Upper lobe of left lung (tissue), 6 donors: Measurements from ENCODE around the gene CTLA4. TPM values are rescaled to one million over a fixed set of nuclear protein-coding genes. Genes with fewer than 3 reads are reported as not detected.

Experiments
- ATAC-seq, 2 donors: fragments of 200-7000 bp; cut with Tn5 transposase; one replicate each; pipeline ENCODE4 v1.9.1; 2022; ENCODE audit warnings: mild to moderate bottlenecking in 2 of 2, moderate library complexity in 2 of 2; ENCODE audit not compliant: low FRiP score in 2 of 2
- DNase-seq, 2 donors: peaks; one replicate each; pipeline ENCODE4 v3.0.0-alpha.2; 2019 to 2020
- H3K27ac ChIP-seq, 4 donors: fragments of 200-600 bp; sonication (generic); one replicate each; pipeline ENCODE4 v1.5.1; 2016 to 2019
- H3K27me3 ChIP-seq, 4 donors: fragments of 200-600 bp; sonication (generic); one replicate each; pipeline ENCODE4 v1.5.1; 2017 to 2019
- H3K36me3 ChIP-seq, 4 donors: fragments of 200-600 bp; sonication (generic); one replicate each; pipeline ENCODE4 v1.5.1; 2016 to 2019
- H3K4me1 ChIP-seq, 4 donors: fragments of 200-600 bp; sonication (generic); one replicate each; pipeline ENCODE4 v1.5.1; 2018 to 2019
- H3K4me3 ChIP-seq, 4 donors: fragments of 200-600 bp; sonication (generic); one replicate each; pipeline ENCODE4 v1.5.1; 2017 to 2019; ENCODE audit warnings: mild to moderate bottlenecking in 2 of 4, moderate library complexity in 1 of 4
- H3K9me3 ChIP-seq, 4 donors: fragments of 200-600 bp; sonication (generic); one replicate each; pipeline ENCODE4 v1.5.1; 2018 to 2019
- CTCF ChIP-seq, 6 experiments: fragments of 450-650 bp in 4 of 6; fragments of 200-600 bp in 2 of 6; sonication (generic) in 2 of 6; IDR thresholded peaks; one replicate each; pipeline ENCODE4 v1.5.1; 2016 to 2019; ENCODE audit warnings: antibody characterized with exemption in 6 of 6
- EP300 ChIP-seq, 4 donors: sonication (generic); formaldehyde crosslinking; IDR thresholded peaks; one replicate each; pipeline ENCODE4 v1.5.1; 2017; ENCODE audit warnings: antibody characterized with exemption in 4 of 4, control low read depth in 2 of 4
- POLR2A ChIP-seq, 4 donors: fragments of 450-650 bp; IDR thresholded peaks; one replicate each; pipeline ENCODE4 v1.5.1; 2016 to 2017; ENCODE audit warnings: antibody characterized with exemption in 4 of 4, mild to moderate bottlenecking in 2 of 4
- POLR2AphosphoS5 ChIP-seq, 2 donors: sonication (generic); formaldehyde crosslinking; IDR thresholded peaks; one replicate each; pipeline ENCODE4 v1.5.1; 2017; ENCODE audit warnings: antibody characterized with exemption in 2 of 2
- whole genome bisulfite sequencing, 2 donors: methylation state at CpG; one replicate each; pipeline ENCODE4 v1.1.5; 2017 to 2018; 5-methylcytosine and 5-hydroxymethylcytosine counted together
- total RNA-seq, 6 donors: library from RNA; depleted of rRNA in 4 of 6; stranded (reverse); fragments of >200 nt in 4 of 6; gene quantifications; one replicate each; pipeline versions ENCODE4 v1.1.0 to v1.2.1, GENCODE V29; 2016 to 2021
- donor health status: DM: no; HTN: no; CAD: no; lungs with moderate emphysema.
- donor health status: DM: no; HTN: yes; CAD: no; lungs with severe emphysema.

CTLA4 gene
- total RNA-seq, 6 donors from 2014 or later: 0.33 to 3.1 (median 1.1) TPM

GRCh38 chr2:203846490-203847105 is 21.0 kb upstream of the CTLA4 start:
- Histone ChIP-seq H3K9me3 (no peaks in the 10 kb centered on the region), H3K4me1 (no peaks in the 10 kb centered on the region), H3K36me3 (no peaks in the 10 kb centered on the region), H3K4me3 (no peak overlapping the region), H3K27me3 (no peaks in the 10 kb centered on the region), H3K27ac (no peak overlapping the region)
- 90 to 95% methylated on average over 8 of the region's 8 CpGs for WGBS, 2 donors
- TF ChIP-seq POLR2A (IDR thresholded peaks at IDR 0.05) (no peak), CTCF (IDR thresholded peaks at IDR 0.05) (no peak), EP300 (IDR thresholded peaks at IDR 0.05) (no peak), POLR2AphosphoS5 (IDR thresholded peaks at IDR 0.05) (no peak)
- DNase-seq (no peak), ATAC-seq (no peak)

GRCh38 chr2:203849010-203849409 is 18.6 kb upstream of the CTLA4 start:
- Histone ChIP-seq H3K4me3 (no peak overlapping the region), H3K27ac (no peak overlapping the region), H3K4me1 (no peaks in the 10 kb centered on the region), H3K27me3 (no peaks in the 10 kb centered on the region), H3K36me3 (no peaks in the 10 kb centered on the region), H3K9me3 (no peaks in the 10 kb centered on the region)
- 81 to 82% methylated on average over 2 of the region's 2 CpGs for WGBS, 2 donors
- TF ChIP-seq CTCF (IDR thresholded peaks at IDR 0.05): no peak
- no peak for TF ChIP-seq POLR2A (IDR thresholded peaks at IDR 0.05)
- no peak for TF ChIP-seq POLR2AphosphoS5 (IDR thresholded peaks at IDR 0.05)
- no peak for TF ChIP-seq EP300 (IDR thresholded peaks at IDR 0.05)
- DNase-seq: no peak
- ATAC-seq: no peak

GRCh38 chr2:203852760-203853159 is 14.8 kb upstream of the CTLA4 start:
- Histone ChIP-seq H3K27me3 (no peaks in the 10 kb centered on the region), H3K36me3 (no peaks in the 10 kb centered on the region), H3K27ac (no peak overlapping the region), H3K4me3 (no peak overlapping the region), H3K4me1 (peaks cover 0 to 4% (median 0%) of the 10 kb centered on the region in 4 donors), H3K9me3 (no peaks in the 10 kb centered on the region)
- 88 to 90% methylated on average over 2 of the region's 2 CpGs for WGBS, 2 donors
- DNase-seq (no peak), ATAC-seq (no peak)
- TF ChIP-seq POLR2A (IDR thresholded peaks at IDR 0.05) (no peak), POLR2AphosphoS5 (IDR thresholded peaks at IDR 0.05) (no peak), CTCF (IDR thresholded peaks at IDR 0.05) (no peak), EP300 (IDR thresholded peaks at IDR 0.05) (no peak)

- H3K4me3 ChIP-seq: no peak overlapping the region
- 78 to 86% methylated on average over 3 of the region's 3 CpGs for WGBS, 2 donors
- no peak for ATAC-seq
Measured at GRCh38 chr2:203853271-203853670, 14.3 kb upstream of the CTLA4 start.

More at GRCh38 chr2:203853271-203853670, 14.3 kb upstream of the CTLA4 start:
- no peaks in the 10 kb centered on the region for H3K36me3 ChIP-seq
- DNase-seq: no peak
- peaks cover 0 to 5% (median 0%) of the 10 kb centered on the region in 4 donors for H3K4me1 ChIP-seq
- no peak overlapping the region for H3K27ac ChIP-seq
- no peaks in the 10 kb centered on the region for H3K27me3 ChIP-seq
- no peaks in the 10 kb centered on the region for H3K9me3 ChIP-seq
- TF ChIP-seq POLR2A (IDR thresholded peaks at IDR 0.05) (no peak), EP300 (IDR thresholded peaks at IDR 0.05) (no peak), POLR2AphosphoS5 (IDR thresholded peaks at IDR 0.05) (no peak), CTCF (IDR thresholded peaks at IDR 0.05) (no peak)
